HEK293 (cell line): Measurements from ENCODE around the gene BZW2.

Source experiments
- CTCF ChIA-PET: fragments of 350-600 bp; formaldehyde crosslinking; extraction: SDS; loops from one replicate; lab custom pipeline; 2021; ENCODE audit warnings: antibody characterized with exemption; lab: Yijun Ruan, JAX
- POLR2A ChIA-PET: fragments of 300-600 bp; formaldehyde crosslinking; extraction: SDS; loops from one replicate; lab custom pipeline; 2020; ENCODE audit warnings: antibody characterized with exemption, inconsistent platforms; lab: Yijun Ruan, JAX
- H3K27ac ChIP-seq: fragments of 200-500 bp; sonication (Bioruptor generic); 2 replicates; pipeline ENCODE4 v1.5.1; 2014; ENCODE audit warnings: low read depth, low read length, control low read depth, inconsistent platforms; ENCODE audit errors: extremely low read depth
- H3K36me3 ChIP-seq, 2 experiments: fragments of 200-500 bp in 1 of 2; sonication (Bioruptor generic) in 1 of 2; 1 replicate in 1 of 2; 2 replicates in 1 of 2; pipeline ENCODE4 v1.5.1; 2014 to 2017; ENCODE audit warnings: inconsistent platforms in 2 of 2, low read length in 2 of 2; ENCODE audit not compliant: control insufficient read depth in 2 of 2, insufficient read depth in 1 of 2
- H3K4me1 ChIP-seq: fragments of 200-500 bp; sonication (Bioruptor generic); 2 replicates; pipeline ENCODE4 v1.5.1; 2014; ENCODE audit warnings: mild to moderate bottlenecking, low read length, inconsistent platforms; ENCODE audit not compliant: control insufficient read depth, insufficient read depth
- H3K4me3 ChIP-seq: 2 replicates; pipeline ENCODE4 v1.5.1; 2011; ENCODE audit warnings: low read depth, mild to moderate bottlenecking, control low read depth, low read length, moderate library complexity
- H3K9me3 ChIP-seq: fragments of 200-500 bp; sonication (Bioruptor generic); 2 replicates; pipeline ENCODE4 v1.5.1; 2014; ENCODE audit warnings: low read depth, low read length, inconsistent platforms; ENCODE audit not compliant: control insufficient read depth, insufficient read depth
- GLIS2 ChIP-seq: fragments of 450-650 bp; formaldehyde crosslinking; IDR thresholded peaks from 2 replicates; pipeline ENCODE4 v1.5.1; 2016; ENCODE audit warnings: missing biosample characterization, missing genetic modification characterization
- KLF1 ChIP-seq: fragments of 450-650 bp; formaldehyde crosslinking; IDR thresholded peaks from 2 replicates; pipeline ENCODE4 v1.5.1; 2016; ENCODE audit warnings: missing biosample characterization, missing genetic modification characterization
- MZF1 ChIP-seq: fragments of 450-650 bp; formaldehyde crosslinking; IDR thresholded peaks from 2 replicates; pipeline ENCODE4 v1.5.1; 2017; ENCODE audit warnings: missing biosample characterization, missing genetic modification characterization, borderline replicate concordance
- YY1 ChIP-seq: fragments of 450-650 bp; formaldehyde crosslinking; IDR thresholded peaks from 2 replicates; pipeline ENCODE4 v1.5.1; 2018; ENCODE audit warnings: missing biosample characterization, missing genetic modification characterization
- ZFP3 ChIP-seq: fragments of 450-650 bp; formaldehyde crosslinking; IDR thresholded peaks from 2 replicates; pipeline ENCODE4 v1.5.1; 2016; ENCODE audit warnings: low read depth, missing biosample characterization, missing genetic modification characterization
- ZNF112 ChIP-seq: fragments of 450-650 bp; formaldehyde crosslinking; IDR thresholded peaks from 2 replicates; pipeline ENCODE4 v1.5.0; 2017; ENCODE audit warnings: missing biosample characterization, missing genetic modification characterization
- ZNF138 ChIP-seq: fragments of 450-650 bp; formaldehyde crosslinking; IDR thresholded peaks from 2 replicates; pipeline ENCODE4 v1.5.1; 2016; ENCODE audit warnings: missing biosample characterization, missing genetic modification characterization, borderline replicate concordance
- ZNF16 ChIP-seq: fragments of 450-650 bp; formaldehyde crosslinking; IDR thresholded peaks from 2 replicates; pipeline ENCODE4 v1.5.1; 2016; ENCODE audit warnings: low read depth, missing biosample characterization, missing genetic modification characterization
- ZNF175 ChIP-seq: fragments of 450-650 bp; formaldehyde crosslinking; IDR thresholded peaks from 2 replicates; pipeline ENCODE4 v1.5.1; 2016; ENCODE audit warnings: missing biosample characterization, missing genetic modification characterization
- ZNF184 ChIP-seq: fragments of 450-650 bp; IDR thresholded peaks from 2 replicates; pipeline ENCODE4 v1.5.1; 2018; ENCODE audit warnings: missing biosample characterization, mild to moderate bottlenecking, missing genetic modification characterization
- ZNF19 ChIP-seq: fragments of 450-650 bp; formaldehyde crosslinking; IDR thresholded peaks from 2 replicates; pipeline ENCODE4; 2016; ENCODE audit warnings: missing biosample characterization, missing genetic modification characterization, low read depth
- ZNF202 ChIP-seq: fragments of 450-650 bp; formaldehyde crosslinking; IDR thresholded peaks from 2 replicates; pipeline ENCODE4 v1.5.1; 2016; ENCODE audit warnings: missing biosample characterization, missing genetic modification characterization, borderline replicate concordance
- ZNF24 ChIP-seq: fragments of 450-650 bp; formaldehyde crosslinking; IDR thresholded peaks from 2 replicates; pipeline ENCODE4 v1.5.1; 2016; ENCODE audit warnings: missing biosample characterization, missing genetic modification characterization
- ZNF248 ChIP-seq: fragments of 450-650 bp; formaldehyde crosslinking; IDR thresholded peaks from 2 replicates; pipeline ENCODE4 v1.5.1; 2017; ENCODE audit warnings: missing biosample characterization, missing genetic modification characterization
- ZNF266 ChIP-seq: fragments of 450-650 bp; formaldehyde crosslinking; IDR thresholded peaks from 2 replicates; pipeline ENCODE4 v1.5.1; 2016; ENCODE audit warnings: missing biosample characterization, missing genetic modification characterization, low read depth
- ZNF350 ChIP-seq: fragments of 450-650 bp; formaldehyde crosslinking; IDR thresholded peaks from 2 replicates; pipeline ENCODE4 v1.5.0; 2017; ENCODE audit warnings: missing biosample characterization, mild to moderate bottlenecking, missing genetic modification characterization
- ZNF398 ChIP-seq: fragments of 450-650 bp; formaldehyde crosslinking; IDR thresholded peaks from 2 replicates; pipeline ENCODE4 v1.5.1; 2017; ENCODE audit warnings: missing biosample characterization, missing genetic modification characterization
- ZNF423 ChIP-seq: fragments of 450-650 bp; formaldehyde crosslinking; IDR thresholded peaks from 2 replicates; pipeline ENCODE4 v1.5.1; 2016; ENCODE audit warnings: missing biosample characterization, missing genetic modification characterization
- ZNF473 ChIP-seq: fragments of 450-650 bp; formaldehyde crosslinking; IDR thresholded peaks from 2 replicates; pipeline ENCODE4 v1.5.1; 2017; ENCODE audit warnings: missing biosample characterization, missing genetic modification characterization
- ZNF48 ChIP-seq: fragments of 450-650 bp; formaldehyde crosslinking; IDR thresholded peaks from 2 replicates; pipeline ENCODE4 v1.5.1; 2016; ENCODE audit warnings: missing biosample characterization, missing genetic modification characterization
- ZNF514 ChIP-seq: fragments of 450-650 bp; formaldehyde crosslinking; IDR thresholded peaks from 2 replicates; pipeline ENCODE4 v1.5.1; 2016; ENCODE audit warnings: missing biosample characterization, missing genetic modification characterization
- ZNF580 ChIP-seq: fragments of 450-650 bp; formaldehyde crosslinking; IDR thresholded peaks from 2 replicates; pipeline ENCODE4 v1.5.1; 2016; ENCODE audit warnings: missing biosample characterization, missing genetic modification characterization
- ZNF654 ChIP-seq: fragments of 450-650 bp; formaldehyde crosslinking; IDR thresholded peaks from 2 replicates; pipeline ENCODE4 v1.5.1; 2016; ENCODE audit warnings: low read depth, missing biosample characterization, missing genetic modification characterization
- ZNF747 ChIP-seq: fragments of 450-650 bp; formaldehyde crosslinking; IDR thresholded peaks from 2 replicates; pipeline ENCODE4 v1.5.1; 2016; ENCODE audit warnings: missing biosample characterization, missing genetic modification characterization
- ZNF76 ChIP-seq: fragments of 450-650 bp; formaldehyde crosslinking; IDR thresholded peaks from 2 replicates; pipeline ENCODE4; 2016; ENCODE audit warnings: low read depth, missing biosample characterization, missing genetic modification characterization, borderline replicate concordance
- ZNF768 ChIP-seq: fragments of 450-650 bp; formaldehyde crosslinking; IDR thresholded peaks from 2 replicates; pipeline ENCODE4 v1.5.1; 2018; ENCODE audit warnings: missing biosample characterization, mild to moderate bottlenecking, missing genetic modification characterization
- ZNF791 ChIP-seq: fragments of 450-650 bp; formaldehyde crosslinking; IDR thresholded peaks from 2 replicates; pipeline ENCODE4 v1.5.1; 2016; ENCODE audit warnings: missing biosample characterization, missing genetic modification characterization
- ZSCAN30 ChIP-seq: fragments of 450-650 bp; IDR thresholded peaks from 2 replicates; pipeline ENCODE4 v1.5.1; 2018; ENCODE audit warnings: missing biosample characterization, mild to moderate bottlenecking, missing genetic modification characterization, moderate library complexity
- TF ChIP-seq, protein P1 (sequence below): fragments of 450-650 bp; formaldehyde crosslinking; IDR thresholded peaks from 2 replicates; pipeline ENCODE4 v1.5.1; 2016; ENCODE audit warnings: missing biosample characterization, missing genetic modification characterization
- TF ChIP-seq, protein P2 (sequence below): fragments of 450-650 bp; formaldehyde crosslinking; IDR thresholded peaks from 2 replicates; pipeline ENCODE4 v1.5.1; 2017; ENCODE audit warnings: missing biosample characterization, missing genetic modification characterization

The BZW2 gene

DNA sequence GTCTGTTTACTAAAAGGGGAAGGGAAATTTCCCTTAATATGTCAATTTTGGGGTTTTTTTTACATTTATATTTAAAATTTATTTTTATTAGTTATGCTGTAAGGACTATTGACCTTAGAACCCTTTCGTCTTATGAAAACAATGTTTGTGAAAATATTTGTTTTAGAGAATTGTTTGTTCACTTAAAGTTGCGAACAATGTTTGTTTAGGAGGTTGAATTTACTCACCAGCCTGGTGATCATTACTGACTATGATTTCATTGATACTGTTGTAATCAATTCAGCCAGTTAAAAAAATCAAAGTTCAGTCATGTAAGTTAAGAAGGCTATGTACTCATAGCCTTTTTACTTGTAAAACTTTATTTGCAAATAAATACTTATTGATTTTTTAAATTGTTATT, 80.2 kb downstream of the BZW2 start (continued):
- TF ChIP-seq, protein P1, sequence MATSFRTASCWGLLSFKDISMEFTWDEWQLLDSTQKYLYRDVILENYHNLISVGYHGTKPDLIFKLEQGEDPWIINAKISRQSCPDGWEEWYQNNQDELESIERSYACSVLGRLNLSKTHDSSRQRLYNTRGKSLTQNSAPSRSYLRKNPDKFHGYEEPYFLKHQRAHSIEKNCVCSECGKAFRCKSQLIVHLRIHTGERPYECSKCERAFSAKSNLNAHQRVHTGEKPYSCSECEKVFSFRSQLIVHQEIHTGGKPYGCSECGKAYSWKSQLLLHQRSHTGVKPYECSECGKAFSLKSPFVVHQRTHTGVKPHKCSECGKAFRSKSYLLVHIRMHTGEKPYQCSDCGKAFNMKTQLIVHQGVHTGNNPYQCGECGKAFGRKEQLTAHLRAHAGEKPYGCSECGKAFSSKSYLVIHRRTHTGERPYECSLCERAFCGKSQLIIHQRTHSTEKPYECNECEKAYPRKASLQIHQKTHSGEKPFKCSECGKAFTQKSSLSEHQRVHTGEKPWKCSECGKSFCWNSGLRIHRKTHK (tag by site-specific recombination) = no peak
- TF ChIP-seq ZNF19 = no peak
- TF ChIP-seq ZSCAN30 = no peak
- TF ChIP-seq ZNF24 (tag by site-specific recombination) = no peak
- TF ChIP-seq ZNF473 (tag by site-specific recombination) = no peak
- no peak for TF ChIP-seq ZNF514 (tag by site-specific recombination)
- no peak for TF ChIP-seq ZNF768 (tag by site-specific recombination)
- TF ChIP-seq MZF1 (tag by site-specific recombination) = no peak
- TF ChIP-seq, all 188 proteins: peak for 0

- Histone ChIP-seq H3K4me1 (no peaks in the 10 kb centered on the region), H3K27ac (no peak overlapping the region), H3K4me3 (no peak overlapping the region), H3K36me3 (no peaks in the 10 kb centered on the region), H3K9me3 (no peaks in the 10 kb centered on the region)
- ChIA-PET POLR2A (no interaction called here), CTCF (interaction anchor here (0.6 kb wide), 1 partner anchor 1404 kb away, joined by 3 read pairs; no protein-coding TSS in a partner anchor)
- TF ChIP-seq ZNF184 (no peak), ZNF112 (tag by site-specific recombination) (no peak), ZNF248 (tag by site-specific recombination) (no peak), GLIS2 (tag by site-specific recombination) (no peak), ZNF16 (no peak), ZNF266 (tag by site-specific recombination) (no peak), ZNF76 (tag by site-specific recombination) (no peak), ZNF398 (tag by site-specific recombination) (no peak), KLF1 (tag by site-specific recombination) (no peak), ZNF580 (no peak), ZNF48 (tag by site-specific recombination) (no peak), ZNF202 (tag by site-specific recombination) (no peak), ZFP3 (tag by site-specific recombination) (no peak)
Observed at GRCh38 chr7:16727736-16728135, 81.8 kb downstream of the BZW2 start.

DNA sequence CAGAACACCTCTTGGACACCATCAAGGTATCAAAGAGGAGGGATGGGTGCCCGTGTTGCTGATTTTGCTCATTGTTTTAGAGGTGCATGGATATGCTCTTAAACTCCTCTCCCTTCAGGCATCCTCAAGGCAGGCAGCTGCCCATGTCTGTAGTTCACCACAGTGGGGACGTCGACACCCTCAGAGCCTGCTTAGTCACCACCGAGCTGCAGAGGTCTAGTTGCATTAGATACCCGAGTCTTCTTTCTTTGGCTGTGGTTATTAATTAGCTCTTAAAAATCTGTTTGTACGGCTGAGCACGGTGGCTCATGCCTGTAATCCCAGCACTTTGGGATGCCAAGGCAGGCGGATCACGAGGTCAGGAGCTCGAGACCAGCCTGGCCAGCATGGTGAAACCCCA, 82.8 kb downstream of the BZW2 start:
- H3K27ac ChIP-seq = no peak overlapping the region
- ChIA-PET CTCF (no interaction called here), POLR2A (interaction anchor here (0.5 to 0.7 kb wide), 2 partner anchors 15 to 103 kb away, joined by 3 to 6 read pairs; no protein-coding TSS in a partner anchor)
- TF ChIP-seq ZNF747 (tag by site-specific recombination) = no peak
- TF ChIP-seq ZNF138 (tag by site-specific recombination) = no peak
- TF ChIP-seq ZNF184 = no peak
- TF ChIP-seq YY1 (tag by site-specific recombination) = no peak
- no peak for TF ChIP-seq ZNF423 (tag by site-specific recombination)
- TF ChIP-seq ZNF175 = no peak
- no peak for TF ChIP-seq ZNF654 (tag by site-specific recombination)
- TF ChIP-seq ZNF791 = no peak
- no peak for TF ChIP-seq ZNF514 (tag by site-specific recombination)
- TF ChIP-seq, protein P2, sequence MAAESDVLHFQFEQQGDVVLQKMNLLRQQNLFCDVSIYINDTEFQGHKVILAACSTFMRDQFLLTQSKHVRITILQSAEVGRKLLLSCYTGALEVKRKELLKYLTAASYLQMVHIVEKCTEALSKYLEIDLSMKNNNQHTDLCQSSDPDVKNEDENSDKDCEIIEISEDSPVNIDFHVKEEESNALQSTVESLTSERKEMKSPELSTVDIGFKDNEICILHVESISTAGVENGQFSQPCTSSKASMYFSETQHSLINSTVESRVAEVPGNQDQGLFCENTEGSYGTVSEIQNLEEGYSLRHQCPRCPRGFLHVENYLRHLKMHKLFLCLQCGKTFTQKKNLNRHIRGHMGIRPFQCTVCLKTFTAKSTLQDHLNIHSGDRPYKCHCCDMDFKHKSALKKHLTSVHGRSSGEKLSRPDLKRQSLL = no peak
- no peak for TF ChIP-seq ZNF350 (tag by site-specific recombination)
- no peak for TF ChIP-seq ZNF76 (tag by site-specific recombination)
- no peaks in the 10 kb centered on the region for H3K4me1 ChIP-seq
- H3K4me3 ChIP-seq = no peak overlapping the region
- no peaks in the 10 kb centered on the region for H3K9me3 ChIP-seq
- H3K36me3 ChIP-seq = no peaks in the 10 kb centered on the region
